Right hindlimb (tissue), 1 donor: ENCODE results near the gene RPN2.

Source experiments
- DNase-seq: peaks from one replicate; pipeline ENCODE4 v3.0.0-alpha.2; 2018

The RPN2 gene

DNA sequence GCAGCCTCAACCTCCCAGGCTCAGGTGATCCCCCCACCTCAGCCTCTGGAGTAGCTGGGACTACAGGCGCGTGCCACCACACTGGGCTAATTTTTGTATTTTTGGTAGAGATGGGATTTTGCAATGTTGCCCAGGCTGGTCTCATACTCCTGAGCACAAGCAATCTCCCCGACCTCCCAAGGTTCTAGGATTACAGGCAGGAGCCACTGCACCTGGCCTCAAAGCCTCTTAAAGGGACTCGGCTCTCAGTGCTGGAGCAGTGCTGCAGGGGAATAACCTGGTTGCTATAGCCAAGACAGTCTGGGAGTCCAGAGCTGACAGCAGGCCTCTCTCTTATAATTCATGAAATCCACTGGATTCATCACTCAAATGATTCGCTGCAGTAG, 65.4 kb downstream of the RPN2 start:
- no peak for DNase-seq

DNA sequence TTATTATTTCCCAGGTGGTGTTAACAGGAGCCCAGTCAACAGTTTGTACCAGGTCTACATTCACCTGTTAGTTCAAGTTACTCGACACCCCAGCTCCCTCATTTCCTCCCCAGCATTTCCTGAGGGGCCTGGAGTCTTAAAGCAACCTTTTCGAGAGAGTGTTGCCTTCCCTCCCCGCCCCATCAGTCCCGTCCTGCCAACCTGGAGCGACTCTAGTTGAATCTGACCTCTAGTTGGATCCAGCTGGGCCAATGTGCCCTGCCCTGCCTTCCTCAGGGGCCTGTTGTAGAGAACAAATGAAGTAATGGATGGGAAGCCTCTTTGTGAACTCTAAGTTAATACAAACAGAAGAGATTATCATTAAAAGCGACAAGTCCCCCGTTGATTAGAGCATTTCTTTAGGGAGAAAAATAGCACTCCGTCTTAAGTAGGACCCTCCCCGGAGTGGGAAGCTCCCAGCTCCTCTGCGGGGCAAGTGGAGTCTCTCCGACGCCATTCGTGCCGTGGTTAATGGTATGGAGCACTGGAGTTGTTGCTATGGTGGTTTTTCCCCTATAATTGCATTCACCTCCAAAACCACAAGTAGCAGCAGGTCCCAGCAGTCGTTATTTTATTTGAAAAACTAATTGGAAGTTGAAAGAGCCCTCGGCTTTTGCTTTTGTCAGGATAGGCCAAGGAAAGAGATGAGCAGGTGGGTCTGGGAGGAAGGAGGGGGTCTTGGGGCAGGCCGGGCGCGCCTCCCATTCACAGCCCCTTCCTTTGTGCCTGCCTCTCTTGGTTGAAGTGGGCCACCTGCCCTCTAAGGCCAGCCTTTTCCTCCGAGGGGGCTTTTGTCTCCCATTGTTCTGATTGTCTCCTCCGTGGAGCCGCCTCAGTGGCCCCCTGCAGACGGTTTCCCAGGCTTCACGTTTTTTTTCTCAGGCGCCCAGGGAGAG, 66.4 kb downstream of the RPN2 start:
- no peak for DNase-seq

DNA sequence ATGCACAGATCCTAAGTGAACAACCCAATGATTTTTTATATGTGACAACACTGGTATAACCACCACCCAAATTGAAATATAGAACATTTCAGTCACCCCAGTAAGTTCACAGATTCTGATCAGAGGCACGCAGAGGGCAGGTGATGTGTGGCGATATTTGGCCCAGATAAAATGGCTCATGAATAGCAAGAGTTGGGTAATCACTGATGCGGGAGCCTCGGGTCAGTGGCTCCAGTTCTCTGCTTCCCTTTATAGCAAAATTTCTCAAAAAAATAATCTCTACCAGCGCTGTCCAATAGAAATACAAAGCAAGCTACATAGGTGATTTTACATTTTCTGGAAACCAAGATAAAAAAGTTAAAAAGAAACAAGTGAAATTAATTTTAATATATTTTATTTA, 67.6 kb downstream of the RPN2 start:
- DNase-seq, result no peak

GRCh38 chr20:37247547-37247946, 68.4 kb downstream of the RPN2 start:
- DNase-seq, result no peak

GRCh38 chr20:37249304-37249703, 70.2 kb downstream of the RPN2 start:
- no peak for DNase-seq

DNA sequence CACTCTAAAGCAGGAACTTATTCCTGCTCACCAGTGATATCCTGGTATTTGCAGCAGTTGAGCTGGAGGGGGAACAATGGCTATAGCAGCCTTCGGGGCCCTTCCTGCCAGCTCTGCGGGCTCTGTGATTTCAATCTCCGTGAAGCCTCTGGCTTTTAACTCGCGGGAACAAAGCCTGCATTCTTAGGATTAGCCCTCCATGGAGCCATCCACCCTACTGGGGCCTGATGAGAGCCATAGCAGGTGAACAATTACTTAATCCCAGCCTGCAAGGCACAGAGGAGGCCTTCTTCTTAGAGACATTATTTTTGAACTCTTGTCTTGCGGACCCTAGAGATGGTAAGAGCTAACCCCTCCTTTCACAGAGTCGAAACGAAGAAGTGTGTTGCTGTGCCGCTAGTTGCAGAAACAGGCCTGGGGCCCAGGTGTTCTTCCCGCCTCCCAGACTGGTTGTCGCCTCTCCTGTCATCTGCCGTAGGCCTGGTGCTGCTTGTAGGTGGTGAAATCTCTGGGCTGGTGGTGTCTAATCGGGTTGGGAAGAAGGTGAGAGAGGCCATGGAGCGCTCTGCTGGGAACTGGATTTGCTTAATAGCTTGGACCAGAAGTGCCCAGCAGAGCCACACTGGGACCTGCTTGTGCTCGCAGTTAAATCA, 72.8 kb downstream of the RPN2 start:
- no peak for DNase-seq

- no peak for DNase-seq
Measured at GRCh38 chr20:37253087-37253486, 74.0 kb downstream of the RPN2 start.

DNA sequence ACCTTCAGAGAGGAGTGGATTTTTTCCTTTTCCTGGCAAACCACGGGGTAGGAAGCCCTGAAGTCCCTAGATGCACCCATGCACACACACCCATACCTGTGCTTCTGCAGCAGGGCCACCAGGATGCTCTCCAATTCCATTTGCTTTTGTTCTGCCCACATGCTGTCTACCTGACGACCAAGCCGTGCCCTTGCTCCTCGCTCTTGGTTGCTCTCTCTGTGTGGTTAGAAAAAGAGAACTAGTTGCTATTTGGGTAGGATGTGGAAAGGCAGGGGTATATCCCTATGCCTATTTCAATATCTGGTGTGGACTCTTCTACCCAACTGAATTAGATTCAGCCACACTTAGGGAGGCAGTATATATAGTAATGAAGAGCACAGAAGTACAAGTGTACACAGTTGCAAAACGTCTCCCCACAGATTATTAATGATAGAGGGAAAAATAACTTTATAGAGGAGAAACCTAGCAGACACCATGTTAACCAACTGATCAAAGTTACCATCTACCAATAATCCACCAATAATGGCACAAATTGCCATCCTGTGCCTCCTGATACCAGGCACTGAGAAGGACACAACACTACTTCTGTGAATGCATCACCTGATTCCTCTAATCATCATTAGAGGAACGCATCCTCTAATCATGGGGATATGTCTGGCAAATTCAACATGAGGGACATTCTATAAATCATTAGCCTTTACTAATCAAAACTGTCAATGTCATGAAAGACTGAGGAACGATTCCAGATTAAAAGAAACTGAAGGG, 75.2 kb downstream of the RPN2 start:
- no peak for DNase-seq

DNA sequence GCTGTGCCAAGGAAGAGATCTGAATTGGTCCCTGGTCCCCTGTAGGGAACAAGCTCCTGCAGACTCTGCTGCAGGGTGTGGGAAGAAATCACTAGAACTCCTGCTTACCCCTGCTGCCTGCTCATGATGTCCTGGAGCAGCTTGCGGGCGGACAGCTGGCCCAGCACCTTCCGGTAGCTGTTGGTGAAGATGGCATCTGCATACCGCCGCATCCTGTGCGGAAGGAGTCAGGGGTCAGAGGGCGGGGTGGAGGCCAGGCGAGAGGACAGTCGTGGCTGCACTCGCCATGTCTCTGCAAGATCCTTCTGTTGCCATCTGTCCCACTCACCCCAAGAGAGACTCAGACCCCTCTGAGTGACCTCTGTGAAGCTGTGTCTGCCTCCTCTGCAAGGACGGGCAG, 77.2 kb downstream of the RPN2 start:
- no peak for DNase-seq

GRCh38 chr20:37257530-37257929, 78.4 kb downstream of the RPN2 start:
- DNase-seq, result no peak

- no peak for DNase-seq
Measured at GRCh38 chr20:37257988-37258387, 78.9 kb downstream of the RPN2 start.

DNA sequence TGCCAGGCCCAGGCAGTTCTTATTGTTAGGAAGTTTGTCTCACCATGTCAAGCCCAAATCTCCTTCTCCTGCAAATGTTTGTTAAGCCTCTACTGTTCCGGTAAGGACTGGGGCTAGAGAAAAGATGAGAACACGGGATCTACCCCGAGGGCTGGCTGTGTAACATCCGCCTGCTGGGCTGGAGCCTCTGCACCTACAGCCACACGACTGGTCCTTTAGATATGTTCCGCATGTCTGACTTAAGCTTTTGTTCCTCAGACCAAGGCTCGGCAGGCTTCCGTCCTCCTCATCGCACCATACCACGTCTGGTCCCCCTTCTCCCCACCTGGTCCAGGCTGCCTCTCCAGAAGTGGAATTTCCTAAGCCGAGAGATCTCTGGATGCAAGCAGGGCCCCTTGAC, 79.9 kb downstream of the RPN2 start:
- no peak for DNase-seq

DNA sequence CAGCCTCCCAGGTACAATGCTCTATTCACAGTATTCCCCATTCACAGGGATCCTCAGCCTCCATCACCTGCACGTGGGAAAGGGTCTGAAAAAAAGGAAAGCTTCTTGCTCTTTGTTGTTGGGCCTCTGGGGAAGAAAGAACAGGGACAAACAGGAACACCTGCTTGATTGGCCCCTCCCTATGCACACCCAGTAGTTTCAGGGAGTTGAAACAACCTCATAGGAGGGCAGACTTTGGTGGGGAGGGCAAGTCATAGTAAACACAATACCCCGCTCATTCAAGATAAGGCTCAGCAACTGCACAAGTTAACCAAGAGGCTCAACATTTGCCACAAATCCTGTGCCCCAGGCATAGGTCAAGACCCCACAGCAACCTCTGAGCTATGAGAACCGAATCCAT, 80.7 kb downstream of the RPN2 start:
- no peak for DNase-seq

GRCh38 chr20:37260923-37261322, 81.8 kb downstream of the RPN2 start:
- no peak for DNase-seq

GRCh38 chr20:37261714-37262113, 82.6 kb downstream of the RPN2 start, which contains the start of gene GHRH:
GHRH (minus strand) TSS chr20:37261814; CDS start chr20:37256889, 4,925 bp downstream.
- no peak for DNase-seq

DNA sequence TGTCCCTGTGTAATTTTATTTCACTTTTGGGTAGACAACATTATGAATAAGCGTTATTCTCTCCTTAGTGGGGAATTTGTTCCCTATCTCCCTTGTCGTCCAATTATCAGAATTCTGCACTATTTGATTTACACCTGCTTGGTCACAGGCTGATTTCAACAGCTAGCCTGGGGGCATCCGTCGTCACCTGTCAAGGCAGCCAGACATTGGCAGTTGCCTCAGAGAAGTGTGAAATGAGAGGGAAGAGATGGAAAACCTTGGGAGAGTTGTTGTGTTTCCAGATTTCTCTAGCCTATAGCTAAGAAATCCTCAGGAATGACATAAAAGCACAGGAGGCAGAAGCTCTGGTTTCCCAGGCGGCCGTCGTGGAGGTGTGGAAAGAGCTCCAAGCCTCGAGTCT, 83.4 kb downstream of the RPN2 start:
- no peak for DNase-seq

DNA sequence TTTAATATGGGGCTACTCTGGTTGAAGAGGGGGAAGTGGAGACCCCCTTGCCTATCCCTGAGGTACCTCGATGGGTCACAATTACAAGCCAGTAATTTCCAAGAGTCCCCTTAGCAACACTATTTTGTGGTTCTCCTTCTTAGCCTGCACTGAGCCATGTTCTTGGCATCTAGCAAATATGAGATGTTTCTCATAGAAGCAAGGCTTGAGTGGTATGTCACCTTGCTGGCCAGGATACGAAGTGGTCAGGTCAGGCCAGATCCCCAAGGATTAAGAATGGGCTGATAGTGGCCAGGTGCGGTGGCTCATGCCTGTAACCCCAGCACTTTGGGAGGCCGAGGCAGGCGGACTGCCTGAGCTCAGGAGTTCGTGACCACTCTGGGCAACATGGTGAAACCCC, 84.6 kb downstream of the RPN2 start:
- no peak for DNase-seq

- no peak for DNase-seq
Measured at GRCh38 chr20:37265152-37265551, 86.0 kb downstream of the RPN2 start.

DNA sequence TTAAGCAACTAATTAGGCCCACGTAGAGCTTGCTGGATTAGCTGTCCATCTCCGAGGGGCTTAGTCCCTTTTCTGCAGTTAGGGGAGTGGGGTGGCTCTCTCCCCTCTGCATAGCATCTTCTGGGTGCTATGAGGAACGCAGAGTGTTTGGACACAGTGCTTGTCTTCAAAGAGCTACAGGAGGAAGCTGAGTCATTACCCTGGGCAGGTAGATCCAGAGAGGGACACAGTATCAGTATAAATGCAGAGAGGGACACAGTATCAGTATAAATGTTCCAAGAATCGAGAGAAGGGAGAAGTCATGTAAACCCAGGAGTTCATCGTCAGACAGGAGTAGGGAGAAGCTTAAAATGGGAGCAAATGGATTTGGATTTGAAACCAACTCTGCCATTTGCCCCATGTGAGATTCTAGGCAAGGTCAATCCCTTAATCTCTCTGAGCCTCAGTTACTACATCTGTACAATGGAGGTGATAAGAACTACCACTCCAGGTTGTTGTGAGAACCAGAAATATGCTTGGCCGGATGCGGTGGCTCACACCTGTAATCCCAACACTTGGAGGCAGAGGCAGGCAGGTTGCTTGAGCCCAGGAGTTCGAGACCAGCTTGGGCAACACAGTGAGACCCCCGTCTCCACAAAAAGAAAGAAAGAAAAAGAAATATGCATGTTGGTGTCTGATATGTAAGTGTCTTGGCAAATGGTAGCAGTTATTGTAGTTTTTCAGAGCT, 88.0 kb downstream of the RPN2 start:
- DNase-seq, result no peak

DNA sequence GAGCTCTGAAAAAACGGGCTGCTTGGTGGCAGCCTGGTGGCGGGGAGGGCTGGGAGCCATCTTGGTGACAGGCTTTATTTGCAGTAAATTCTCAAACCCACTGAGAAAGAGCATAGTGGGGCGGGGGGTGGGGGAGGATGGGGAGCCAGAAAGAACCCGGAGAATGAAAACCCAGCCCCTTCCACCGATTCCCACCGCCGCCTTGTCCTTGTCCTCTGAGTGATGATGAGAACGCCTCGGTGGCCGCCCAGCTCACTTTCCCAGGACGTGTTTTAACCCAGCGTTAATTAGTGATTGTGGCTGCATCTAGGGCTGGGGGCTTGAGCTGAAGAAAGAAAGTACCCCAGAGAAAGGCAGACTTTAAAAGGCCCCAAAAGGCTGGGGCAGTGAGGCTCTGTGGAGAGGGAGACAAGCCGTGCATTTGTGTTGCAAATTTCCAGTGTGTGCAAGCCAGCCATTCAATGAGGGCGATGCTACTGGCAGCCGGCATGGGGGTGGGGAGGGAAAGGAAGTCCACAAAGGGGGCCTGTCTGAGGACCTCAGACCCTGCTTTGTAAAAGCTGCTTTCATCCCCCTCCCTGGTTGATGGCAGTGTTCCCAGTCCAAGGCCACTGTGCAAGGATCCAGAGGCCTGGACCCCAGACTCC, 88.7 kb downstream of the RPN2 start:
- no peak for DNase-seq

- no peak for DNase-seq
Measured at GRCh38 chr20:37270576-37271420, 91.7 kb downstream of the RPN2 start.
